GM19035 (cell line): ENCODE data around the gene CNTNAP2.

Source experiments
- ATAC-seq: cut with Tn5 transposase; IDR thresholded peaks from one replicate; pipeline ENCODE4 v1.9.1; 2021; ENCODE audit not compliant: unreplicated experiment

The CNTNAP2 gene

GRCh38 chr7:147196481-147196880 is 1079.9 kb downstream of the CNTNAP2 start:
- no peak for ATAC-seq

DNA sequence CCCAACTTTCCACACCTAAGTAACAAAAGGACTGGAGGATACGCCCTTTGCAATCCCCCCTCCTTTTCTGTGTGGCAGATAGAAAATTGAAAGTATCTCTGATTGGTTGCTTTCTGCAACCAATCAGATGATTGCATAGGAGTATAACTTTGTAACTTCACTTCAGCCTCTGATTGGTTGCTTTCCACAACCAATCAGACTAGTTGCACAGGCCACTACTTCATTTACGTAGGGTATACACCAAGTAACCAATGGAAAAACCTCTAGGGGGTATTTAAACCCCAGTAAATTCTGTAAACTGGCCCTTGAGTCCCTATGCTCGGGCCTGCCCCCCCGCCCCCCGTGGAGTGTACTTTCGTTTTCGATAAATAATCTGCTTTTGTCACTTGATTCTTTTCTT is 1080.4 kb downstream of the CNTNAP2 start:
- ATAC-seq: no peak

DNA sequence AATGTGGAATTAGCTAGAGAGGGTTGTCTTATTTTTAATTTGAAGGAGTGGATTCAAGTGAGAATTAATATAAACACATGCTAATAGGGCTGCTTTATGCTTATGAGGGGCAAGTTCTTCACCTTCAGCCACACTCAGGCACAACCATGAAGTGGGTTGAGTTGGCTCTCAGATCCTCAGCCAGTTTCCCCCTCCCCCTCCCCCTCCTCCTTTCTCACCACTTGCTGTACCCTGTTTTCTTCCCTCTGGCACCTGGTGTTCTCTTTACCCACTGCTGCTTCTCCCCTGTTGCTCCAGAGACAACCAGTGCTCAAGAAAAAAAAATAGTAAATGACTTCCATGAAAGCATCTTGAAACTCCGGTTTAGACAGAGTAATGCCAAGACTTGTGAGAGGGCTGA is 1083.3 kb downstream of the CNTNAP2 start:
- ATAC-seq: no peak

GRCh38 chr7:147207988-147208387 is 1091.4 kb downstream of the CNTNAP2 start:
- no peak for ATAC-seq

GRCh38 chr7:147231275-147231674 is 1114.7 kb downstream of the CNTNAP2 start:
- ATAC-seq: no peak

DNA sequence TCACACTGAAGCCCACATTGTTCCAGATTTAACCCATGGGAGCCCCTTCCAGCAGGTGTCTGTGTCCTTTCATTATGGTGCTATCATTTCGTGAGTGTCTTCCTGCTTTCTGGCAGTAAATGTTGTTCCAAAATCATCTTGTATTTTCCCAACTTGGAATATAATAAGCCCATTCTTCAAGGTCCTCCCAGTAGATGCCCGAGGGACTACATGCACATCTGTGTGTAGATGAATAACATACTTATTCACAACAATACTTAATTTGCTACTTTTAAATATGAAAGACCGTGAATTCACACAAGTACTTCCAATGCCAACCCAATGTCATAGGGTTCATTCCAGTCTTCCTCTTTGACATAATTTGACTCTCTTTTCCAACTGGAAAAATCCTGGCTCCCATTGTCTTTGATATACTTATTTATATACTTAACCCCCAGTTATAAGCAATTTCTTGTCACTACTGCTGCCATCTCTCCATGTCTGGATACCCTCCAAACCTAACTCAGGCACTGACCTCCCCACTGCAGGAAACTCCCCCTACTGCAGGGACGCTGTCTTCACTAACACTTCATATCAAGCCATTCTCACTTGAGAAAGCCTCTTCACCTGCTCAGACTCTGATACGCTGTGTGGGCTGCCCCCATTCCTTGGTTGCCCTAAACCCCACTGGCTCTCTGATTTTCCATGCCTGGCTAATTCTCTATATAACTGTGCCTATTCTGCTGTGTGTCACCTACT is 1119.2 kb downstream of the CNTNAP2 start:
- no peak for ATAC-seq

- ATAC-seq: no peak
Observed at GRCh38 chr7:147240468-147240867, 1123.9 kb downstream of the CNTNAP2 start.

DNA sequence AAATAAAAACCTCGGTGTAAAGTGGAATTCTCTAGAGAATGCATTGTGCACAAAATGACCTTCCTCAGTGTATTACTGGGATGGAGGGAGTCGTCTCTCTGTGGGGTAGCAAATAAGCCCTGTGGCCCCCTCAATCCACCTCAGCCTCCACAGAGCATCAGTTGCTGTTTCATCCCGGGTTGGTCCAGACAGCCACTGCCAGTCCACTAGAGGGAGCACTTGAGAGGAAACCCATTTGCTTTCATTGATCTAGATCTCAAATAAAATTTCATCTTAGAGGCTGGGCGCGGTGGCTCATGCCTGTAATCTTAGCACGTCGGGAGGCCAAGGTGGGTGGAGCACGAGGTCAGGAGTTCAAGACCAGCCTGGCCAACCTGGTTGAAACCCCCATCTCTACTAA is 1128.7 kb downstream of the CNTNAP2 start:
- no peak for ATAC-seq

- no peak for ATAC-seq
Observed at GRCh38 chr7:147249956-147250355, 1133.4 kb downstream of the CNTNAP2 start.

DNA sequence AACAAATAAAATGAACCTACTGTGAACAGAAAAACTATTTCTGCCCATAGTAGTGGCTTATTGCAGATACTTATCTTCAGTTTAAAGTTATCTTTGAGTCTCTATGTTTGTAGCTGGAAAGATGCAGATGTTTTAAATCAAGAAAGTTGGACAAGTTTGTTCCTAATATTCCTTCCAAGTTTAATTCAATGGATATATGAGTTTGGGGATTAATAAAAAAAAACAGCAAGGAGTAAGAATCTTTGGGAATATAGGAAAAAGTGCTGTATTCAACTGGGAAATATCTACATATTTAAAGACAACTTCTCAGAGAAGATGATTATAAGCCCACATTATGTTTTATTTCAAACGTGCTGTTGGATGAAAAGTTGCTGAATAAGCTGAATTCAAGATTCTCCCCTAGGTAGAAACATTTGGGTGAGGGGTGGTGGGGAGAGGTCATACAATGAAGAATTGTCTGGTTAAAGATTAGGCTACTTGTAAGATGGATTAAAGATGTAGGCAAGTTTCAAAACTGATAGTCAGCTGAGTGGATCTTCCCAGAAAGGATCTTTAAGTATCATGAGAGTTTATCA is 1135.2 kb downstream of the CNTNAP2 start:
- ATAC-seq: no peak

- no peak for ATAC-seq
Observed at GRCh38 chr7:147261693-147262092, 1145.1 kb downstream of the CNTNAP2 start.

GRCh38 chr7:147265528-147265927 is 1148.9 kb downstream of the CNTNAP2 start:
- ATAC-seq: no peak

GRCh38 chr7:147276106-147276505 is 1159.5 kb downstream of the CNTNAP2 start:
- no peak for ATAC-seq

- no peak for ATAC-seq
Observed at GRCh38 chr7:147276783-147277370, 1160.3 kb downstream of the CNTNAP2 start.

DNA sequence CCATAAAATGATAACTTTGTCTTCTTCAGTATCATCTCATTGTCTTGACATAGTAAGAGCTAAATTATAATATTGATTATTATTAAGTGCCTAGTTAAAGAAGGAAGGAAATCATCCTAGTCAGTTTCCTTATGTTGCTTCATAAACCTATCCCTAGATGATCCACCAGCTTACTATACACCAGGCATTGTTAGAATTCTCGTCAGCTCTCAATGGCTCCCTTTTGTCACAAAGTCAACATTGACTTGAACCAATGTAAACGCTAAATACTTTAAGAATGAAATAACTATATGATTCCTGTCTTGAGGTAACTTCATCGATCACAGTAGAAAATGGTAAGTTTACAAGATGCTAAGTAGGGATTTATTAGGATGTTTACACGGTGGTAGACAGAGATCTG is 1162.9 kb downstream of the CNTNAP2 start:
- ATAC-seq: no peak

DNA sequence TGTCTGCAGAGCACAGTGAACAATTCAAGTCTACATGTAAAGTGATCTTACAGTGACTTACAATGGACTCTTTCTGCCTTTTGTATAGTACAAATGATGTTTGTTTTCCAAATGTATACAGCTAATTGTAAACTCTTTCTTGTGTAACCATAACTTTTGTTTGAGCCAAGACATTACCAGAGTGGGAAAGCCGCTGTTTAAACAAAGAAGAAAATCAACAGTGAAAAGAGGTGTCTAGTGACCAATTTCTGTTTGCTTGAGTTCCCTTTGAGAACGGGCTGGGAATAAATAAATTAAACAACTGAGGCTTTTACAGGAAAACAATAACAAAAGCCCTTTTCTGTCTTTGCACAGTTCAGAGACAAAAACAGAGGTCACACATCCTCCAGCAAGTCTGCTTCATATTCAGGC is 1163.4 kb downstream of the CNTNAP2 start:
- no peak for ATAC-seq

DNA sequence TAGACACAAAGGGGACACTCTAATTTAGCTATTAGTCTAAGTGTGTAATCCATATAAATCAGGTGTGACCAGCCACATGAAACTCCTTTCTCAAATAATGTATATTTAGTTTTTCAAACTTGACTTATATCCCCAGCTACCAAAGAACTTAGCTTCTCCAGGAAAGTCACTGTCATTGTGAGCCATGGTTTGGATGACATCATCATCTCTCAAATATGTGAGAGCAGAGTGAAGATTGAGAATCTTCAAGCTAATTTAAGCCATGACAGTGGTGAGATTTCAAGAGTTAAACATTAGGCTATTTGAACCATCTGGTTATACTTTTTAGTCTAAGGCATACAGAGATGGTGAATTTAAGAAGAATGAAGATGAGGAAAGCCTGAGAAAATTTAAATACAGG is 1165.6 kb downstream of the CNTNAP2 start:
- no peak for ATAC-seq

GRCh38 chr7:147296201-147296600 is 1179.6 kb downstream of the CNTNAP2 start:
- ATAC-seq: no peak

GRCh38 chr7:147296986-147297385 is 1180.4 kb downstream of the CNTNAP2 start:
- ATAC-seq: no peak

DNA sequence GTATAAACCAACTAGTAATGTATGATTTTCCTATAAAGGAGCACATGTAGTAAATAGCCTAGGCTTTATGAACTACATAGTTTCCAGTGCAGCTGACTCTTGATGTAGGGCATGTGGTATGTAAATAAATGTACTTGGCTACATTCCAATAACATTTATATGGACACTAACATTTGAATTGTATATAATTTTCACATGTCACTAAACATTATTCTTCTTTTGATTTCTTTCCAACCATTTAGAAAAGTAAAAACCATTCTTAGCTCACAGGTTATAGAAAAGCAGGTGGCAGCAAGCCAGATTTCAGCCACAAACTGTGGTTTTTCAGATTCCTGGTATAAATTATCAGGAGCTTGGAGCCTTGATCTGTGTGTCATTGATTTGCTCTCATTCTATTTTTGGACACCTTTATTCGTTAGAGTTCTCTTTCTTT is 1182.0 kb downstream of the CNTNAP2 start:
- ATAC-seq: no peak

- no peak for ATAC-seq
Observed at GRCh38 chr7:147300293-147300692, 1183.7 kb downstream of the CNTNAP2 start.

DNA sequence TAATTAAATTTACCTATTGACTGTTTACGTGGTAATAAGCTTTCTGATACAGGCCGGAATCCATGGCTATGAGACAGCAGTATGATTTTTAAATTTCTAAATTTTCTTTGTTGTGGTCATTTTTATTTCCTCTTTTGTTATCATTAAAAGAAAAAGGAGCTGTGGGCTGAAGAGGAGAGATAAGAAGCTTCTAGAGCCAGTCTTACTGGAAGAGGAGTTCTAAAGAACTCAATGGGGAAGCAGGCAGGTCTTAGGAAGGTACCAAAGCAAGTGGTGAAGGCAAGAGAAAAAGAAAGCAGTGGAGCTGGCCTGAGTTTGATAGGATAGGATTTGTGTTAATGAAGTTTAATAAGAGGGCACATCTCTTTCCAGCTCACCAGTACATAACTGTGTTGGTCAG is 1187.8 kb downstream of the CNTNAP2 start:
- no peak for ATAC-seq
